ENCODE data around the gene MCM6.
A peak's percentile ranks its signal among the peaks of the same experiment; 100 is the strongest.

MCM6 gene

GRCh38 chr2:135792401-135793150 is 83.7 kb downstream of the MCM6 start:
- Histone ChIP-seq H3K9me2 (replicated peaks; ENCODE audit: insufficient read depth, low read length) (no peaks in the 10 kb centered on the region), H3K79me2 (ENCODE audit: insufficient read depth, low read length) (peaks cover 9% of the 10 kb centered on the region), H3F3A (ENCODE audit: insufficient read depth) (peaks cover 5% of the 10 kb centered on the region; the same call in 1 of the 2 replicates), H3K27me3 (ENCODE audit: low read length) (no peaks in the 10 kb centered on the region), H3K9ac (ENCODE audit: low read length) (peak overlapping the region; percentile 62), H4K20me1 (ENCODE audit: low read depth, low read length) (no peaks in the 10 kb centered on the region), H3K36me3 (ENCODE audit: low read length) (no peaks in the 10 kb centered on the region), H3K27ac (ENCODE audit: low read depth, low read length) (peak overlapping the region; percentile 72), H2AFZ (ENCODE audit: low read depth, low read length, severe bottlenecking) (no peak overlapping the region), H3K4me2 (ENCODE audit: low read depth, low read length, poor library complexity, severe bottlenecking) (peak overlapping the region; percentile 54), H3K9me3 (ENCODE audit: insufficient read depth, low read length) (no peaks in the 10 kb centered on the region), H3K4me3 (ENCODE audit: insufficient read depth, low read length, poor library complexity, severe bottlenecking) (peak overlapping the region; percentile 60)
- TF ChIP-seq CTCF (IDR thresholded peaks at IDR 0.05; ENCODE audit: insufficient read depth, low read length, poor library complexity, severe bottlenecking) (no peak), EZH2phosphoT487 (conservative IDR thresholded peaks at IDR 0.05; ENCODE audit: low read length) (no peak)

GRCh38 chr2:135791418-135792190 is 84.6 kb downstream of the MCM6 start:
- Histone ChIP-seq H3K4me2 (ENCODE audit: low read depth, low read length, poor library complexity, severe bottlenecking) (peak overlapping the region; percentile 54), H3K4me3 (ENCODE audit: insufficient read depth, low read length, poor library complexity, severe bottlenecking) (no peak overlapping the region), H3K27ac (ENCODE audit: low read depth, low read length) (peak overlapping the region; percentile 72; the same call in 1 of the 2 replicates), H3K27me3 (ENCODE audit: low read length) (no peaks in the 10 kb centered on the region), H3K9me3 (ENCODE audit: insufficient read depth, low read length) (no peaks in the 10 kb centered on the region), H3K9me2 (replicated peaks; ENCODE audit: insufficient read depth, low read length) (no peaks in the 10 kb centered on the region), H3K9ac (ENCODE audit: low read length) (0 out of 2 replicates have a peak overlapping the region, but pooled peaks have one; percentile 62), H3F3A (ENCODE audit: insufficient read depth) (peaks cover 5% of the 10 kb centered on the region; the same call in 1 of the 2 replicates), H3K36me3 (ENCODE audit: low read length) (0 out of 2 replicates have a peak, but pooled peaks cover 3% of the 10 kb centered on the region), H4K20me1 (ENCODE audit: low read depth, low read length) (no peaks in the 10 kb centered on the region), H3K79me2 (ENCODE audit: insufficient read depth, low read length) (peaks cover 9% of the 10 kb centered on the region), H2AFZ (ENCODE audit: low read depth, low read length, severe bottlenecking) (no peak overlapping the region)
- TF ChIP-seq CTCF (IDR thresholded peaks at IDR 0.05; ENCODE audit: insufficient read depth, low read length, poor library complexity, severe bottlenecking) (no peak), EZH2phosphoT487 (conservative IDR thresholded peaks at IDR 0.05; ENCODE audit: low read length) (no peak)

GRCh38 chr2:135790423-135790822 is 85.8 kb downstream of the MCM6 start:
- Histone ChIP-seq H3K79me2 (ENCODE audit: insufficient read depth, low read length) (peaks cover 9% of the 10 kb centered on the region), H3K4me2 (ENCODE audit: low read depth, low read length, poor library complexity, severe bottlenecking) (no peak overlapping the region), H3K9me2 (replicated peaks; ENCODE audit: insufficient read depth, low read length) (no peaks in the 10 kb centered on the region), H3K9ac (ENCODE audit: low read length) (no peak overlapping the region), H3K4me3 (ENCODE audit: insufficient read depth, low read length, poor library complexity, severe bottlenecking) (no peak overlapping the region), H3K27me3 (ENCODE audit: low read length) (no peaks in the 10 kb centered on the region), H4K20me1 (ENCODE audit: low read depth, low read length) (no peaks in the 10 kb centered on the region), H3F3A (ENCODE audit: insufficient read depth) (no peaks in the 10 kb centered on the region), H2AFZ (ENCODE audit: low read depth, low read length, severe bottlenecking) (no peak overlapping the region), H3K9me3 (ENCODE audit: insufficient read depth, low read length) (no peaks in the 10 kb centered on the region), H3K27ac (ENCODE audit: low read depth, low read length) (no peak overlapping the region), H3K36me3 (ENCODE audit: low read length) (0 out of 2 replicates have a peak, but pooled peaks cover 3% of the 10 kb centered on the region)
- TF ChIP-seq EZH2phosphoT487 (conservative IDR thresholded peaks at IDR 0.05; ENCODE audit: low read length) (no peak), CTCF (IDR thresholded peaks at IDR 0.05; ENCODE audit: insufficient read depth, low read length, poor library complexity, severe bottlenecking) (no peak)

All from SU-DHL-6 (cell line).